HFFc6 (cell line): Measurements from ENCODE around the gene CD300A. TPM values are rescaled to one million over a fixed set of nuclear protein-coding genes. Genes with fewer than 3 reads are reported as not detected.

ENCODE experiments used
- DNase-seq: peaks from one replicate; pipeline ENCODE4 v3.0.0-alpha.2; 2018
- H3K27ac Mint-ChIP-seq: 2 replicates; pipeline ENCODE4 v1.8.0; 2020; ENCODE audit warnings: mild to moderate bottlenecking, mixed read lengths
- H3K27me3 Mint-ChIP-seq: 2 replicates; pipeline ENCODE4 v1.8.0; 2021; ENCODE audit warnings: mild to moderate bottlenecking, moderate library complexity, mixed read lengths; ENCODE audit not compliant: insufficient read depth
- H3K36me3 Mint-ChIP-seq: 2 replicates; pipeline ENCODE4 v1.8.0; 2021; ENCODE audit warnings: low read depth, mixed read lengths
- H3K4me1 Mint-ChIP-seq: 2 replicates; pipeline ENCODE4 v1.8.0; 2020; ENCODE audit warnings: low read depth, mixed read lengths
- H3K4me3 Mint-ChIP-seq: 2 replicates; pipeline ENCODE4 v1.8.0; 2020; ENCODE audit warnings: mild to moderate bottlenecking, moderate library complexity, mixed read lengths
- H3K9me3 Mint-ChIP-seq: 2 replicates; pipeline ENCODE4 v1.8.0; 2020; ENCODE audit warnings: mild to moderate bottlenecking, mixed read lengths
- CTCF ChIP-seq: fragments of 200-600 bp; sonication (generic); IDR thresholded peaks from 2 replicates; pipeline ENCODE4 v1.5.0; 2021; ENCODE audit warnings: antibody characterized with exemption, mild to moderate bottlenecking
- total RNA-seq, 6 experiments: library from RNA; stranded (reverse); fragmentation: NEBNext Ultra II Directional; extraction: Animal tissue kit (Norgen Biotek cat#: 25700); gene quantifications; 2 replicates in 1 of 6; 3 replicates in 5 of 6; pipeline ENCODE4 v1.2.3, GENCODE V29; 2021

CD300A gene
- total RNA-seq, 6 experiments from 2014 or later, result not detected

GRCh38 chr17:74435775-74436359 lies 30.6 kb upstream of the CD300A start:
- H3K36me3 Mint-ChIP-seq, result 0 out of 2 replicates have a peak, but pooled peaks cover 4% of the 10 kb centered on the region
- H3K4me1 Mint-ChIP-seq, result no peaks in the 10 kb centered on the region
- no peak for TF ChIP-seq CTCF
- peaks cover 57% of the 10 kb centered on the region for H3K9me3 Mint-ChIP-seq
- peaks cover 6% of the 10 kb centered on the region for H3K27me3 Mint-ChIP-seq
- no peak overlapping the region for H3K27ac Mint-ChIP-seq
- DNase-seq, result no peak
- no peak overlapping the region for H3K4me3 Mint-ChIP-seq

GRCh38 chr17:74437702-74438101 lies 28.7 kb upstream of the CD300A start:
- Mint-ChIP-seq H3K4me1 (no peaks in the 10 kb centered on the region), H3K27ac (no peak overlapping the region), H3K27me3 (peaks cover 4% of the 10 kb centered on the region), H3K36me3 (0 out of 2 replicates have a peak, but pooled peaks cover 4% of the 10 kb centered on the region), H3K9me3 (peaks cover 63% of the 10 kb centered on the region), H3K4me3 (no peak overlapping the region)
- peak; percentile 68 for TF ChIP-seq CTCF
- DNase-seq, result no peak

- H3K9me3 Mint-ChIP-seq, result peaks cover 56% of the 10 kb centered on the region
- no peak overlapping the region for H3K27ac Mint-ChIP-seq
- H3K36me3 Mint-ChIP-seq, result 0 out of 2 replicates have a peak, but pooled peaks cover 4% of the 10 kb centered on the region
- no peaks in the 10 kb centered on the region for H3K4me1 Mint-ChIP-seq
- H3K27me3 Mint-ChIP-seq, result peaks cover 3% of the 10 kb centered on the region; the same call in 1 of the 2 replicates
- DNase-seq, result no peak
- TF ChIP-seq CTCF, result no peak
- H3K4me3 Mint-ChIP-seq, result no peak overlapping the region
Measured at GRCh38 chr17:74439691-74440567, 26.5 kb upstream of the CD300A start.

GRCh38 chr17:74441537-74441936 lies 24.9 kb upstream of the CD300A start:
- no peaks in the 10 kb centered on the region for H3K4me1 Mint-ChIP-seq
- H3K27me3 Mint-ChIP-seq, result no peaks in the 10 kb centered on the region; the same call in 1 of the 2 replicates
- H3K27ac Mint-ChIP-seq, result no peak overlapping the region
- H3K36me3 Mint-ChIP-seq, result 0 out of 2 replicates have a peak, but pooled peaks cover 4% of the 10 kb centered on the region
- no peak for DNase-seq
- H3K4me3 Mint-ChIP-seq, result no peak overlapping the region
- H3K9me3 Mint-ChIP-seq, result peaks cover 52% of the 10 kb centered on the region
- TF ChIP-seq CTCF, result no peak

- Mint-ChIP-seq H3K36me3 (0 out of 2 replicates have a peak, but pooled peaks cover 4% of the 10 kb centered on the region), H3K4me1 (no peaks in the 10 kb centered on the region), H3K9me3 (peaks cover 45% of the 10 kb centered on the region), H3K27me3 (no peaks in the 10 kb centered on the region; the same call in 1 of the 2 replicates), H3K27ac (no peak overlapping the region), H3K4me3 (no peak overlapping the region)
- TF ChIP-seq CTCF, result no peak
- DNase-seq, result no peak
Measured at GRCh38 chr17:74442291-74442669, 24.2 kb upstream of the CD300A start.
